H9 (cell line): Measurements from ENCODE around the gene DUSP7. TPM values are rescaled to one million over a fixed set of nuclear protein-coding genes. Genes with fewer than 3 reads are reported as not detected.
"Not testable (repeated sequence)": the region's sequence is repeated elsewhere in the genome, so short reads cannot be mapped to it uniquely, and the experiment has no call there.

Experiments used
- DNase-seq: peaks from one replicate; pipeline ENCODE4 v3.0.0-alpha.2; 2017
- H2AFZ ChIP-seq: one replicate; pipeline ENCODE4 v1.6.1; 2013; ENCODE audit warnings: mild to moderate bottlenecking, low read length, control low read depth, moderate library complexity
- H2AK5ac ChIP-seq: 2 replicates; pipeline ENCODE4 v1.6.1; 2013; ENCODE audit warnings: low read length, control low read depth, mixed read lengths; ENCODE audit not compliant: insufficient read length
- H2BK120ac ChIP-seq: one replicate; pipeline ENCODE4 v1.6.1; 2013; ENCODE audit warnings: low read depth, mild to moderate bottlenecking, low read length, control low read depth, inconsistent platforms; ENCODE audit not compliant: poor library complexity, severe bottlenecking
- H2BK12ac ChIP-seq: 2 replicates; pipeline ENCODE4 v1.6.1; 2013; ENCODE audit warnings: low read length, control low read depth, mixed read lengths, low read depth; ENCODE audit not compliant: insufficient read length
- H2BK15ac ChIP-seq: 2 replicates; pipeline ENCODE4 v1.6.1; 2013; ENCODE audit warnings: low read depth, low read length, control low read depth
- H2BK20ac ChIP-seq: one replicate; pipeline ENCODE4 v1.6.1; 2013; ENCODE audit warnings: low read depth, mild to moderate bottlenecking, low read length, control low read depth, inconsistent platforms; ENCODE audit not compliant: poor library complexity, severe bottlenecking
- H2BK5ac ChIP-seq: 2 replicates; pipeline ENCODE4 v1.6.1; 2013; ENCODE audit warnings: low read length, control low read depth, mixed read lengths; ENCODE audit not compliant: insufficient read length
- H3K14ac ChIP-seq: 2 replicates; pipeline ENCODE4 v1.6.1; 2013; ENCODE audit warnings: low read length, control low read depth; ENCODE audit not compliant: insufficient read depth
- H3K18ac ChIP-seq: 2 replicates; pipeline ENCODE4 v1.6.1; 2013; ENCODE audit warnings: low read depth, mild to moderate bottlenecking, mixed read lengths, low read length, control low read depth; ENCODE audit not compliant: insufficient read length
- H3K23ac ChIP-seq: 2 replicates; pipeline ENCODE4 v1.6.1; 2013; ENCODE audit warnings: low read length, control low read depth, mixed read lengths, low read depth; ENCODE audit not compliant: insufficient read length
- H3K23me2 ChIP-seq: 2 replicates; pipeline ENCODE4 v1.6.1; 2013; ENCODE audit warnings: low read depth, mild to moderate bottlenecking, mixed read lengths, low read length, control low read depth; ENCODE audit not compliant: insufficient read length, poor library complexity, severe bottlenecking
- H3K27ac ChIP-seq: 2 replicates; pipeline ENCODE4 v1.5.1; 2013; ENCODE audit warnings: low read length, control low read depth, mixed read lengths, low read depth; ENCODE audit not compliant: insufficient read length
- H3K27me3 ChIP-seq: 2 replicates; pipeline ENCODE4 v1.6.1; 2013; ENCODE audit warnings: low read length, control low read depth, inconsistent platforms; ENCODE audit not compliant: insufficient read depth
- H3K4ac ChIP-seq: 2 replicates; pipeline ENCODE4 v1.6.1; 2013; ENCODE audit warnings: low read depth, mild to moderate bottlenecking, control low read depth, inconsistent platforms, low read length, moderate library complexity
- H3K4me1 ChIP-seq: 2 replicates; pipeline ENCODE4 v1.6.1; 2013; ENCODE audit warnings: low read length, control low read depth, inconsistent platforms; ENCODE audit not compliant: insufficient read depth
- H3K4me2 ChIP-seq: 2 replicates; pipeline ENCODE4 v1.6.1; 2013; ENCODE audit warnings: low read length, control low read depth, mixed read lengths; ENCODE audit not compliant: insufficient read length, insufficient read depth
- H3K56ac ChIP-seq: 2 replicates; pipeline ENCODE4 v1.6.1; 2013; ENCODE audit warnings: low read depth, mild to moderate bottlenecking, mixed read lengths, low read length, control low read depth; ENCODE audit not compliant: insufficient read length
- H3K79me1 ChIP-seq: 2 replicates; pipeline ENCODE4 v1.6.1; 2013; ENCODE audit warnings: low read depth, mild to moderate bottlenecking, moderate library complexity, low read length, control low read depth, inconsistent platforms; ENCODE audit not compliant: insufficient read depth, poor library complexity, severe bottlenecking
- H3K79me2 ChIP-seq: 2 replicates; pipeline ENCODE4 v1.6.1; 2013; ENCODE audit warnings: low read length, control low read depth, inconsistent platforms; ENCODE audit not compliant: insufficient read depth
- H3K9ac ChIP-seq: 2 replicates; pipeline ENCODE4 v1.6.1; 2013; ENCODE audit warnings: low read length, control low read depth, mixed read lengths; ENCODE audit not compliant: insufficient read length; ENCODE audit errors: extremely low read depth
- H3K9me3 ChIP-seq: one replicate; pipeline ENCODE4 v1.6.1; 2013; ENCODE audit warnings: low read depth, low read length, inconsistent platforms; ENCODE audit not compliant: control insufficient read depth
- H3T11ph ChIP-seq: one replicate; pipeline ENCODE4 v1.6.1; 2013; ENCODE audit warnings: mild to moderate bottlenecking, low read length, control low read depth, inconsistent platforms
- H4K20me1 ChIP-seq: one replicate; pipeline ENCODE4 v1.6.1; 2013; ENCODE audit not compliant: control insufficient read depth, insufficient read length, insufficient read depth
- H4K5ac ChIP-seq: 2 replicates; pipeline ENCODE4 v1.6.1; 2013; ENCODE audit warnings: low read depth, mild to moderate bottlenecking, mixed read lengths, low read length, control low read depth; ENCODE audit not compliant: insufficient read length
- H4K8ac ChIP-seq: replicated peaks from 2 replicates; pipeline ENCODE4 v1.6.1; 2013; ENCODE audit warnings: low read length, control low read depth, mixed read lengths, low read depth; ENCODE audit not compliant: insufficient read length
- H4K91ac ChIP-seq: 2 replicates; pipeline ENCODE4 v1.6.1; 2013; ENCODE audit warnings: low read depth, mild to moderate bottlenecking, moderate library complexity, mixed read lengths, low read length, control low read depth; ENCODE audit not compliant: insufficient read length
- H3K27ac Mint-ChIP-seq, 3 experiments: 2 replicates in 2 of 3; 3 replicates in 1 of 3; pipeline ENCODE4 v1.8.0; 2020 to 2021; ENCODE audit warnings: mixed read lengths in 3 of 3, mild to moderate bottlenecking in 1 of 3, moderate library complexity in 1 of 3
- H3K27me3 Mint-ChIP-seq: 2 replicates; pipeline ENCODE4 v1.8.0; 2021; ENCODE audit warnings: low read depth, mild to moderate bottlenecking, moderate library complexity, mixed read lengths
- H3K36me3 Mint-ChIP-seq, 3 experiments: 2 replicates in 2 of 3; 3 replicates in 1 of 3; pipeline ENCODE4 v1.8.0; 2020 to 2021; ENCODE audit warnings: low read depth in 3 of 3, mixed read lengths in 3 of 3; ENCODE audit not compliant: insufficient read depth in 1 of 3
- H3K4me1 Mint-ChIP-seq, 2 experiments: 2 replicates each; pipeline ENCODE4 v1.8.0; 2020; ENCODE audit warnings: mixed read lengths in 2 of 2
- H3K4me3 Mint-ChIP-seq, 2 experiments: 2 replicates in 1 of 2; 3 replicates in 1 of 2; pipeline ENCODE4 v1.8.0; 2020 to 2021; ENCODE audit warnings: mild to moderate bottlenecking in 2 of 2, mixed read lengths in 2 of 2, moderate library complexity in 1 of 2
- H3K9me3 Mint-ChIP-seq, 2 experiments: 2 replicates in 1 of 2; 3 replicates in 1 of 2; pipeline ENCODE4 v1.8.0; 2020; ENCODE audit warnings: mild to moderate bottlenecking in 2 of 2, mixed read lengths in 2 of 2, moderate library complexity in 1 of 2
- WGBS: extraction: QIAGEN DNeasy Blood & Tissue Kit; methylation state at CpG from one replicate; pipeline ENCODE4 v1.1.7; 2013; ENCODE audit warnings: missing lambda C conversion rate, low lambda C conversion rate, mixed read lengths; ENCODE audit not compliant: insufficient read length; ENCODE audit errors: extremely low coverage; 5-methylcytosine and 5-hydroxymethylcytosine counted together
- total RNA-seq: library from RNA; stranded (reverse); gene quantifications from 2 replicates; pipeline ENCODE4 v1.2.1, GENCODE V29; 2021
- TF ChIP-seq, protein P1 (sequence below): fragments of 200-600 bp; sonication (generic); conservative IDR thresholded peaks from 3 replicates; pipeline ENCODE4 v1.8.0; 2021; ENCODE audit warnings: antibody characterized with exemption, mild to moderate bottlenecking

DUSP7 gene
- total RNA-seq, 1 experiment from 2014 or later: 24.0 TPM

DNA sequence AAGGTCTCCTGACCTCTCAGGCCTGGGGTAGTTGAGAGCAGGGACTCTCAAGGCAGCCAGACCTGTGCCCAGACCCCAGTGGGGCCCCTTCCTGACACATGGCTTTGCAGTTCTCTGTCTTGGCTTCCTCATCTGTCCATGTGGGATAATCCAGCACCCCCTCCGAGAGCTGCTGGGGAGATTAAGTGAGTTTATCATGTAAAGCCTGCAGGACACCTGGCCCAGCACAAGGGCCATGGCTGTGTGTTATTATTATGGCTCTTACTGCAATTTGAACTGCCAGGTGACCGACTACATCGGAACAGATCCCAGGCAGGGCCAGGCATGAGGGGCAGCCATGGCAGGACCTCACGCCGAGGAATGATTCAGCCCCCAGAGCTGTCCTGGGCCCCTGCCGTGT, 12.6 kb downstream of the DUSP7 start:
- no peak overlapping the region for H2AFZ ChIP-seq
- no peak overlapping the region for H2BK20ac ChIP-seq
- no peak overlapping the region for H3K23ac ChIP-seq
- H3K23me2 ChIP-seq: no peaks in the 10 kb centered on the region
- Mint-ChIP-seq H3K36me3 (no peaks in the 10 kb centered on the region), H3K27me3 (peaks cover 2% of the 10 kb centered on the region), H3K9me3 (no peaks in the 10 kb centered on the region; a peak in 1 of 5 replicates), H3K4me1 (peaks cover 15 to 25% of the 10 kb centered on the region in 2 experiments), H3K4me3 (no peak overlapping the region), H3K27ac (no peak overlapping the region)
- no peaks in the 10 kb centered on the region for H4K20me1 ChIP-seq
- H4K8ac ChIP-seq: no peak overlapping the region
- H3K4me2 ChIP-seq: no peak overlapping the region
- H3K56ac ChIP-seq: no peak overlapping the region
- no peak overlapping the region for H2BK12ac ChIP-seq
- no peaks in the 10 kb centered on the region for H3K9me3 ChIP-seq
- no peak overlapping the region for H2AK5ac ChIP-seq
- no peak overlapping the region for H2BK15ac ChIP-seq
- DNase-seq: no peak
- no peak overlapping the region for H3K18ac ChIP-seq
- no peak overlapping the region for H4K91ac ChIP-seq
- TF ChIP-seq, protein P1, sequence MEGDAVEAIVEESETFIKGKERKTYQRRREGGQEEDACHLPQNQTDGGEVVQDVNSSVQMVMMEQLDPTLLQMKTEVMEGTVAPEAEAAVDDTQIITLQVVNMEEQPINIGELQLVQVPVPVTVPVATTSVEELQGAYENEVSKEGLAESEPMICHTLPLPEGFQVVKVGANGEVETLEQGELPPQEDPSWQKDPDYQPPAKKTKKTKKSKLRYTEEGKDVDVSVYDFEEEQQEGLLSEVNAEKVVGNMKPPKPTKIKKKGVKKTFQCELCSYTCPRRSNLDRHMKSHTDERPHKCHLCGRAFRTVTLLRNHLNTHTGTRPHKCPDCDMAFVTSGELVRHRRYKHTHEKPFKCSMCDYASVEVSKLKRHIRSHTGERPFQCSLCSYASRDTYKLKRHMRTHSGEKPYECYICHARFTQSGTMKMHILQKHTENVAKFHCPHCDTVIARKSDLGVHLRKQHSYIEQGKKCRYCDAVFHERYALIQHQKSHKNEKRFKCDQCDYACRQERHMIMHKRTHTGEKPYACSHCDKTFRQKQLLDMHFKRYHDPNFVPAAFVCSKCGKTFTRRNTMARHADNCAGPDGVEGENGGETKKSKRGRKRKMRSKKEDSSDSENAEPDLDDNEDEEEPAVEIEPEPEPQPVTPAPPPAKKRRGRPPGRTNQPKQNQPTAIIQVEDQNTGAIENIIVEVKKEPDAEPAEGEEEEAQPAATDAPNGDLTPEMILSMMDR: no peak
- H3K27ac ChIP-seq: no peak overlapping the region
- no peak overlapping the region for H2BK120ac ChIP-seq
- WGBS: no CpG with 5 or more reads among the region's 6 CpGs
- no peaks in the 10 kb centered on the region for H3K27me3 ChIP-seq
- no peak overlapping the region for H4K5ac ChIP-seq
- H3K4me1 ChIP-seq: no peaks in the 10 kb centered on the region; the same call in 1 of the 2 replicates
- no peaks in the 10 kb centered on the region for H3K79me2 ChIP-seq
- no peak overlapping the region for H2BK5ac ChIP-seq
- no peak overlapping the region for H3K4ac ChIP-seq
- no peak overlapping the region for H3T11ph ChIP-seq
- no peak overlapping the region for H3K9ac ChIP-seq
- H3K79me1 ChIP-seq: no peaks in the 10 kb centered on the region
- no peak overlapping the region for H3K14ac ChIP-seq

DNA sequence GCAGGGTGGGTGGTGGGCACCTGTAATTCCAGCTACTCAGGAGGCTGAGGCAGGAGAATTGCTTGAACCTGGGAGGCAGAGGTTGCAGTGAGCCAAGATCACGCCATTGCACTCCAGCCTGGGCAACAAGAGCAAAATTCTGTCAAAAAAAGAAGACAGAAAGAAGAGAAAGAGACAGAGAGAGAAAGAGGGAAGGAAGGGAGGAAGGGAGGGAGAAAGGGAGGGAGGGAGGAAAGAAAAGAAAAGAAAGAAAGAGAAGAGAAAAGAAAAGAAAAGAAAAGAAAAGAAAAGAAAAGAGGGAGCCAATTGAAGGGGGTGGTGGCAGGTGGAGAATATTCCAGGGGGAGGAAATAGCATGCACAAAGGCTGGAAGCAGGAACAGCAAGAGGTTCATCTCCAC, 13.3 kb downstream of the DUSP7 start:
- not testable (repeated sequence) for H4K20me1 ChIP-seq, H3T11ph ChIP-seq, H4K8ac ChIP-seq, H3K27me3 Mint-ChIP-seq, H3K36me3 Mint-ChIP-seq, DNase-seq, H3K4me2 ChIP-seq, H3K14ac ChIP-seq, H3K9ac ChIP-seq, H2BK5ac ChIP-seq, H3K4ac ChIP-seq, H4K5ac ChIP-seq, H3K27ac Mint-ChIP-seq, H3K4me3 Mint-ChIP-seq, H2AK5ac ChIP-seq, H3K18ac ChIP-seq, H2BK20ac ChIP-seq, H4K91ac ChIP-seq, H3K23me2 ChIP-seq, H3K79me2 ChIP-seq, H2BK120ac ChIP-seq, H2BK12ac ChIP-seq, H3K9me3 Mint-ChIP-seq, H3K27ac ChIP-seq, H3K9me3 ChIP-seq, H3K79me1 ChIP-seq, H2AFZ ChIP-seq, H3K27me3 ChIP-seq, H3K56ac ChIP-seq, H3K23ac ChIP-seq, H2BK15ac ChIP-seq, H3K4me1 ChIP-seq
- WGBS: no CpG with 5 or more reads among the region's 1 CpG
- peaks cover 15 to 25% of the 10 kb centered on the region in 2 experiments for H3K4me1 Mint-ChIP-seq
